ENCODE results near the gene FILIP1L. TPM values are rescaled to one million over a fixed set of nuclear protein-coding genes. Genes with fewer than 3 reads are reported as not detected.
"Not testable (repeated sequence)": the region's sequence is repeated elsewhere in the genome, so short reads cannot be mapped to it uniquely, and the experiment has no call there.

FILIP1L gene
- total RNA-seq, 2 donors from 2014 or later = 0.19 TPM; not detected in 1

DNA sequence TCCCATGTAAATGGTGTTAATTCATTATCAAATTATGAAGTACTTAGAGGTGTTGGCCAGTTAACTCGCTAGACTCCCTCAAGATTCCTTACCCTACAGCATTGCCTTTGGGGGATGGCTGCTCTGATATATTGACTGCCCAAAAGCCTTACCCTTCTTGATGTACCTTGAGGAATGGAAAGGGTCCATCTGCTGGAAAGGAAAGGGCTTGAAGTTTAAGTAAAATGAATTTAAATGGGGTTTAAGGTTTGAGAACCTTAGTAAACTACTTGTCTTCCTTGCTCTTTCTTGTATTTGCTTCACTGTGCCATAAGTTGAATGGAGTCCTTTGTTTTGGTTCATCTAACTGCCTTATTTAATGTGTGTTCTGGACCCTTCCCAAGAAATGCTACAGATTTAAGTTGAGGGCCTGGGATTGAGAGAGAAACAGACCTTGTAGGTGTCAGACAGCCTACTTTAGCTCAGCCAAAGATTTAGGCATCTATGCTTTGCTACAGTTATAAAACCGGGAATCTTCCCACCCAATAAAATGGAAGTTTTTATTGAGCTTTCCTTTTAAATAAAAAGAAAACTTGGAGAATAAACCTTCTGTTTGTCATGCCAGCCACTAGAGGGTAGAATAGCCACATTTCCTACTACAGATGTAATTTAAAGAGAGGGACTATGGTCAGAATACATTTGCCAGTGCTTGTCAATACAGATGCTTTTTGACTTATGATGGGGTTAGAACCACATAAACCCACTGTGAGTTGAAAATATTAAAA is 271.3 kb downstream of the FILIP1L start:
- no peak for ATAC-seq
- Mint-ChIP-seq H3K4me3 (no peak overlapping the region), H3K27me3 (no peaks in the 10 kb centered on the region), H3K4me1 (ENCODE audit: low read depth in 2 of 2) (peaks cover 0 to 2% of the 10 kb centered on the region in 2 donors), H3K27ac (no peak overlapping the region), H3K9me3 (no peaks in the 10 kb centered on the region), H3K36me3 (no peaks in the 10 kb centered on the region)
- DNase-seq (ENCODE audit: low spot score) = no peak

DNA sequence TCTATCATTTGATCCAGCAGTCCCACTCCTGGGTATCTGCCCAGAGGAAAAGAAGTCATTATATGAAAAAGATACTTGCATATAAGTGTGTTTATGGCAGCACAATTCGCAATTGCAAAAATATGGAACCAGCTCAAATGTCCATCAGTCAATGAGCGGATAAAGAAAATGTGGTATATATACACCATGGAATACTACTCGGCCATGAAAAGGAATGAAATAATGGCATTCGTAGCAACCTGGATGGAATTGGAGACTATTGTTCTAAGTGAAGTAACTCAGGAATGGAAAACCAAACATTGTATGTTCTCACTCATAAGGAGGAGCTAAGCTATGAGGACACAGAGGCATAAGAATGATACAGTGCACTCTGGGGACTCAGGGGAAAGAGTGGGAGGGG is 272.4 kb downstream of the FILIP1L start:
- not testable (repeated sequence) for H3K4me1 Mint-ChIP-seq (ENCODE audit: low read depth in 2 of 2); H3K27me3 Mint-ChIP-seq; H3K27ac Mint-ChIP-seq; ATAC-seq; H3K9me3 Mint-ChIP-seq; DNase-seq (ENCODE audit: low spot score); H3K36me3 Mint-ChIP-seq; H3K4me3 Mint-ChIP-seq

DNA sequence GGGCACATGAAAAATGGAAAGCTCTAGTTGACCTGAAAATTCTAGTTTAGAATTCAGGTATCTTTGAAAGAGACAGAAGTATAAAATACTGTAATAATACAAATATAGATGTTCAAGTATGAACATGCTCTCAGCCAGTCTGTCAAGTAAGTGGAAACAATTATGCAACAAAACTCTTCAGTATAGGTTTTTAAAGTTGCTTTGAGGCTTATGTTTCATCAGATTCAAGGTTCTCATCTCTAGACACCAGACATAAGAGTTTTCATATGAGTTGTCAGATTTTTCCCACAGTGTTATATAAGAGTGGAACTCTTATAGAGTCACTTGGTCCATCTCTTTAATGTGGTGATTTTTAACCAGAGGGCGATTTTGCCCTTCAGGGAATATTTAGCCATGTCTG is 274.7 kb downstream of the FILIP1L start:
- Mint-ChIP-seq H3K27ac (no peak overlapping the region), H3K27me3 (no peaks in the 10 kb centered on the region), H3K4me1 (ENCODE audit: low read depth in 2 of 2) (peaks cover 0 to 2% of the 10 kb centered on the region in 2 donors), H3K9me3 (no peaks in the 10 kb centered on the region), H3K36me3 (no peaks in the 10 kb centered on the region), H3K4me3 (no peak overlapping the region)
- DNase-seq (ENCODE audit: low spot score) (no peak), ATAC-seq (no peak)

DNA sequence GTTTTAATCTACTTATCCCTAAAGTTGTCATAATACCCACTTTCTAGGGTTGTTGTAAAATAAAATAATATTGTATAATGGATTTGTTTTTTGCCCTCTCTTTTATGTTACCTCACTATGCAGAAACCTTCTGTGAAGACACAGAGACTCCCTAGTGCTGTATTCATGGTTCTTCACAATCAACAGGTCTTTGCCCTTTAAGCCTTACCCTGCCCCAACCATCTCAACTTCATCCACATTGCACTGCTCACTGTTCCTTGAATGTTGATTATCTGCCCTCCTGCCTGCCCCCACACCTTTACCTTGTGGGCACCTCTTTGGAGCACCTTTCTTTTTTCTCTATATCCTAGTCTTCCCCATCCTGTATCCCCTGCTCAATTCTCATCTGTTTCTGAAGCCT is 275.5 kb downstream of the FILIP1L start:
- no peaks in the 10 kb centered on the region for H3K9me3 Mint-ChIP-seq
- peaks cover 0 to 2% of the 10 kb centered on the region in 2 donors for H3K4me1 Mint-ChIP-seq (ENCODE audit: low read depth in 2 of 2)
- H3K27ac Mint-ChIP-seq = no peak overlapping the region
- H3K27me3 Mint-ChIP-seq = no peaks in the 10 kb centered on the region
- no peak overlapping the region for H3K4me3 Mint-ChIP-seq
- ATAC-seq = no peak
- no peaks in the 10 kb centered on the region for H3K36me3 Mint-ChIP-seq
- no peak for DNase-seq (ENCODE audit: low spot score)

DNA sequence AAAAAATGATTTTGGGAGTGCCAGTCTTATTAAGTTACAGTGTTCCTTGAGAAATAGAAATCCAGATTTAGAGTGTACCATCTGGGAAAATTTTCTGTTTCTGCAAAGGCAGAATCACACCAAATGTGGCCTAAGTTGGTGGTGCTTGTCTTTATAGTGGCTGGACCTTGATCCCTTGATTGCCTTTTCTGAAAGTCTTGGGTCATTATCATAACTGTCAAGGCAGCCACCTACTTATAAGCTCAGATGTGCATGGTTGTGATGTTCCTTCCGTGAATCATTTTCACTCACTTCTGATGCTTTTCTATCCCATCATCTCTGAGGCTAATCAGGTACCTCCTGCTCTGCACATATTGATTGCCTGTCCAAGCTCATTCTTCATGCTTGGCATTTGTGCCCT is 276.6 kb downstream of the FILIP1L start:
- Mint-ChIP-seq H3K9me3 (no peaks in the 10 kb centered on the region), H3K27me3 (no peaks in the 10 kb centered on the region), H3K4me3 (no peak overlapping the region), H3K36me3 (no peaks in the 10 kb centered on the region), H3K4me1 (ENCODE audit: low read depth in 2 of 2) (no peaks in the 10 kb centered on the region), H3K27ac (no peak overlapping the region)
- ATAC-seq (no peak), DNase-seq (ENCODE audit: low spot score) (no peak)

DNA sequence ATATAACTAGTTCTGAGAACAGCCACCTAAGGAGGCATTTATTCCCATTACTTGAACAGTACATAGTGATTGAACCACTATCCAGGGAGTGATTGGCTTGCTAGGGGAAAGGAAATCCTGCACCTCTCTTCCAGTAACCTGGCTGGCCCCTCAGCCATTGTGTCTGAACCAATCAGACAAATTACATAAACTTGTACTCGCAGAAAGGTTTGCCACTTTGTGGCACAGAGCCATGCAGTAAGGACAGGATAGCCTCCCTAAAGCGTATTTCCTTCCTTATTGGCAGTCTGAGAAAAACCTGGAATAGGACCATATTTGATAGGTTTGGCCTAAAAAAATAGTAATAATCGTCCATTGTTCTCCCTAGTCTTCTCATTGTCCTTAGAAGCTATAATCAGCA is 277.6 kb downstream of the FILIP1L start:
- H3K27me3 Mint-ChIP-seq = no peaks in the 10 kb centered on the region
- no peaks in the 10 kb centered on the region for H3K36me3 Mint-ChIP-seq
- H3K9me3 Mint-ChIP-seq = no peaks in the 10 kb centered on the region
- H3K4me1 Mint-ChIP-seq (ENCODE audit: low read depth in 2 of 2) = no peaks in the 10 kb centered on the region
- H3K4me3 Mint-ChIP-seq = no peak overlapping the region
- DNase-seq (ENCODE audit: low spot score) (no peak), ATAC-seq (no peak)
- no peak overlapping the region for H3K27ac Mint-ChIP-seq

DNA sequence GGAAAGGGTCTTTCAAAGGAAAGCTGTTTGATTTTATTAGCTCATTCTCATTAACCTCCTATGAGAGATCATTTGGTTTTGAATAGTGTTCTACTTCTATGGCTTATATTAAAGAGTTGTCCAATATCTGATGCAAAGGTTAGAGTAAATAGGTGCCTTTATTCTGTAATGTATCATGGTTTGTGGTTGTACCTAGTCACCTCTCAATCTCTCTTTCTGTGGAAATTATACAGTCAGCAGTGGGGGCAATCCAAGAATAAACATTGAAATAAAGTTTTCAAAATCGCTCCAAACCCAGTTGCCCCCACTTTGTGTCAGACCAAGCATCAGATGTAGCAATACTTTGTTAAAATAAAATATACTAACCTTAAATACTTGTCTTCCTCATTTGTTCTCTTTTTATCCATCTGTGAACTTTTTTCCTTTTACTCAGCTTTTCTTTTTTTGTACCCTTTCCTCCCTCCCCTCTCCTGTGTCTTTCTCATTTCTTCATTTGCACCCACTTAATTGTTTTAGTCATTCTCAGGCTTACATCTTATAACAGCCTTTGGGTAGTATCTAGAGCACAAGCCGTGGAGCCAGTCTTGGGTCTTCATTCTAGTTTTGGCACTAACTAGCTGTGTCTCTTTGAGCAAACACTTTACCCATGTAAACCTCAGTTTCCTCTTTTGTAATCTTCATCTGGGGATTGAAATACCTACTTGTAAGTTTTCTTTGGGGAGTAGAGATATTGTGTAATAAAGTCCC is 279.9 kb downstream of the FILIP1L start:
- no peaks in the 10 kb centered on the region for H3K9me3 Mint-ChIP-seq
- no peaks in the 10 kb centered on the region for H3K4me1 Mint-ChIP-seq (ENCODE audit: low read depth in 2 of 2)
- H3K27ac Mint-ChIP-seq = no peak overlapping the region
- no peaks in the 10 kb centered on the region for H3K27me3 Mint-ChIP-seq
- DNase-seq (ENCODE audit: low spot score) = no peak
- H3K36me3 Mint-ChIP-seq = no peaks in the 10 kb centered on the region
- ATAC-seq = no peak
- H3K4me3 Mint-ChIP-seq = no peak overlapping the region

DNA sequence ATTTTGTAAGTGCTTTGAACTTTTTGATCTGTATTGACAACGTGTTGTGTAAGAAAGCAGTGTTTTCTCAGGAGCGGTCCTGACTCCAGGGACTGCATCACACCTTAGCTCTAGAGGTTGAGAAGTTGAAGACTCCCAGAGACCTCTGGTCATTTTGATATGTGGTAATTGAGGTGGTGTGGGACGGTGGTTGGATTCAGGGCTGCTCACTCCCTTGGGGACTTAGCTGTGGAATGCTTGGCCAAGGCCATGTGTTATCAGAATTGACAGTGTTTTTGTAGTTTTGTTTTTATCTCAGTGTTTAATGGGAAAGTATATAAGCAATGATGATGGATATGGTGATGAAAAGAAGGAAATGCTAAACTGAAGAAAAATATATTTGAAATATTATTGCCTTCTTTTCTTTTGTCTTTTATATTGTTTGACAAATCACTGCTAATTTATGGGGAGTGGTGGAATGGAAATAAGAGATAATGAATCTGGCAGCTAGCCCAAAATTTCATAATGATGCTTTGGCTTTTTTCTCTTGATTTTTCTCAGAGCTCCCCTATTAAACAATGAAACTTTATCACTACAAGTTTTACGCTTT is 280.6 kb downstream of the FILIP1L start:
- no peaks in the 10 kb centered on the region for H3K9me3 Mint-ChIP-seq
- DNase-seq (ENCODE audit: low spot score) (no peak), ATAC-seq (no peak)
- no peak overlapping the region for H3K4me3 Mint-ChIP-seq
- no peaks in the 10 kb centered on the region for H3K36me3 Mint-ChIP-seq
- no peaks in the 10 kb centered on the region for H3K4me1 Mint-ChIP-seq (ENCODE audit: low read depth in 2 of 2)
- H3K27ac Mint-ChIP-seq = no peak overlapping the region
- H3K27me3 Mint-ChIP-seq = no peaks in the 10 kb centered on the region

DNA sequence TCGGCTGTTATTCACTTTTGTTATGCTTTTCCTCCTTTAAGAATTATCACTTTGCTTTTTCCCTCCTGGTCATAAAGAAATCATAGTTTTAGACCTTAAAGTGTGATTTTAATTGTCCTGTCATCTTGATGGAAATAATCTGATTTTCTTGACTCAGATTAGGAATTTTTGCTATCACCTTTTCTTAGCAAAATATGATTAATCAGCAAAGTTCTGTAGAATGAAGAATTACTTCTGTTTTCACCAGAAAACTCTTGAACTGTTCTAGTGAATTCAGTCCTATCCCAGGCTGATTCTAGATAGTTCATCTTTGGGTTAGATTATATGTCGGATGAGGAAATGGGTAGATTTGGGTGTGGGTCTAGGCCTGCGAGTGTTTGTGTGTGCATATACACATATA is 284.5 kb downstream of the FILIP1L start:
- Mint-ChIP-seq H3K4me1 (ENCODE audit: low read depth in 2 of 2) (peaks cover 0 to 6% of the 10 kb centered on the region in 2 donors), H3K27me3 (no peaks in the 10 kb centered on the region), H3K27ac (no peak overlapping the region), H3K9me3 (no peaks in the 10 kb centered on the region), H3K4me3 (no peak overlapping the region), H3K36me3 (no peaks in the 10 kb centered on the region)
- no peak for DNase-seq (ENCODE audit: low spot score)
- no peak for ATAC-seq

DNA sequence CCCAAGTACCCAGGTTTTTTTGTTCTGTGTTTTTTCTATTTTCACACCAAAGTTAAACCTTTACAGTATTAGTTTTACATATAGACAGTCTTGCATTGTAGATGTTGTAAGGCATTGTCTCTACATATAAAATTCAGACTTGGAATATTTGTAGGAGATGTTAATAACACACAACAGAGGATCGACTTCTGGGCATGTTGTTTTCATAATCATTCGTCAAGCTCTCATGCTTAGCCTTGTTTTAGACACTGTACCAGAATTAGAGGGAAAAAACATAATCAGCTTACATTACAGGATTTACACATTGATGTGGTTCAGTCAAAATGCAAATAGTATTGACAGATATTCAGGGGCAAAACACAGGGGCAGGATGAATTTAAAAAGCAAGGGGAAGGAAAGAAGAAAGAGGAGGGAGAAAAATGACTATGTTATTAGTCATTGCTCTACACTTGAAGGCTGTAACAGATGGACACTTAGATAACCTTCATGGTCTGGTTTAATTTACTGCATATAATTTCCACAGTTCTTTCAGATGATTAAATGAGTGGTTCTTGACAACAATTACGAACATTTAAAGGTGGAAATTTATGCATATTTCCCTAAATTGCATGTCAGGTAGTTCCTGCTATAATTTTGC is 289.2 kb downstream of the FILIP1L start:
- no peaks in the 10 kb centered on the region for H3K9me3 Mint-ChIP-seq
- peak in 1 of 2 donors; percentile 24 for ATAC-seq
- no peaks in the 10 kb centered on the region for H3K27me3 Mint-ChIP-seq
- DNase-seq (ENCODE audit: low spot score) = no peak
- H3K4me3 Mint-ChIP-seq = no peak overlapping the region
- H3K27ac Mint-ChIP-seq = no peak overlapping the region
- no peaks in the 10 kb centered on the region for H3K36me3 Mint-ChIP-seq
- peaks cover 0 to 6% of the 10 kb centered on the region in 2 donors for H3K4me1 Mint-ChIP-seq (ENCODE audit: low read depth in 2 of 2)

DNA sequence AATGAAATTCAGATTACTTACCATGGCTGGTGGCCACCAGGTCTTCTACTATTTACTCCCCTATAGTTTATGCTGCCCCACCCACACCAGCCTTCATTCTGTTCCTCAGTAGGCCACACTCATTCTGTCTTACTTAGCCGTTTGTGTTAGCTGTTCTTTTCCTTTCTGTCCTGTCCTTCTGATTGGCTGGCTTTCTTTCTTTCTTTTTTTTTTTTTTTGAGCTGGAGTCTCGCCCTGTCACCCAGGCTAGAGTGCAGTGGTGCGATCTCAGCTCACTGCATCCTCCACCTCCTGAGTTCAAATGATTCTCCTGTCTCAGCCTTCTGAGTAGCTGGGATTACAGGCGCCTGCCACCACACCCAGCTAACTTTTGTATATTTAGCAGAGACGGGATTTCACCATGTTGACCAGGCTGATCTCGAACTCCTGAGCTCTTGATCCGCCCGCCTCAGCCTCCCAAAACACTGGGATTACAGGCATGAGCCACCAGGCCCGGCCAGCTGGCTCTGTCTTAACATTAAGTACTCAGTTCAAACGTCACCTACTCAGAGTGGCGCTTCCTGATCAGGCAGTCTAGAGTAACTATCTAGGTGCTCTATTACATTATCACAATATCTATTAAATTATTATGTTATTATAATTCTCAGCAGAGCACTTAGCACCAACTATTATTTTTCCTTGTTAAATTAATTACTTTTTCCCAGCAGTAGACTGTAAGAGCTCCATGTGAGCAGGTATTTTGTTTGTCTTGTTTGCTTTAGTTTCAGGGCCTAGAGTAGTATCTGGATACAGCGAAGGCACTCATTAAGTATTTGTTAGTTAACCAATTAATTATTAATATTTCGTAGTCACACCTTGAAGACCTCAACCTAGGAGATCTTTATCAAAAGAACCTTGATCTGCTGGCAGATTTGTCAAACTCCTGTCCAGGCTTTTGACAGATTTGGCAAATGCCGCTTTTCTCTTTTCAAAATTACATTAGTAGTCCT is 290.3 kb downstream of the FILIP1L start:
- DNase-seq (ENCODE audit: low spot score) (no peak), ATAC-seq (no peak)
- H3K4me1 Mint-ChIP-seq (ENCODE audit: low read depth in 2 of 2) = peaks cover 6 to 10% of the 10 kb centered on the region in 2 donors
- no peaks in the 10 kb centered on the region for H3K27me3 Mint-ChIP-seq
- no peak overlapping the region for H3K27ac Mint-ChIP-seq
- H3K36me3 Mint-ChIP-seq = no peaks in the 10 kb centered on the region
- no peak overlapping the region for H3K4me3 Mint-ChIP-seq
- no peaks in the 10 kb centered on the region for H3K9me3 Mint-ChIP-seq

DNA sequence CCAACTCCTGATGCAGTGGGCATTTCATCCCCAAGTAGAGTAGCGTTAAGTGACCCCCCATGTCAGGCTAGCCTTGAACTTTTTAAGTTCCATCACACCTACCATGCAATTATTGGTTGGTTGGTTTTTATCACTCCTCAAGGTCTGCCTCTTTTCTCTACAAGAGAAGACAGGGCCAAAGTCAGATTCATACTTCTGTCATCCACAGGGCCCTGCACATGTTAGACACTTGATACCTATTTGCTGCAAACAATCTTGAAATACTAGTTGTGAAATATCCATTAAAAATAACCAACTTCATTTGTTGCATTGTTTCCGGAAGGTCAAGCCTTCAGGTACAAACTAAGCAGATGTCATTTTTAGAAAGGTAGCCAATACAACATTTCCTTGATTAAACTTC is 295.5 kb downstream of the FILIP1L start:
- Mint-ChIP-seq H3K4me3 (peak overlapping the region; percentile 92), H3K4me1 (ENCODE audit: low read depth in 2 of 2) (peaks cover 23 to 25% of the 10 kb centered on the region in 2 donors), H3K36me3 (no peaks in the 10 kb centered on the region), H3K27ac (peak overlapping the region; percentile 80 to 94), H3K9me3 (no peaks in the 10 kb centered on the region), H3K27me3 (no peaks in the 10 kb centered on the region)
- no peak for ATAC-seq
- no peak for DNase-seq (ENCODE audit: low spot score)
